B cell (primary cell): ENCODE measurements around the gene PPARG. TPM values are rescaled to one million over a fixed set of nuclear protein-coding genes. Genes with fewer than 3 reads are reported as not detected.

Experiments used
- ATAC-seq: fragments of 200-7000 bp; cut with Tn5 transposase; one replicate; pipeline ENCODE4 v1.10.0; 2021; ENCODE audit warnings: low read depth, mild to moderate bottlenecking, moderate number of reproducible peaks, moderate library complexity
- CTCF ChIA-PET: fragments of 350-600 bp; sonication (Branson Sonifier 250); formaldehyde crosslinking; loops from one replicate; lab custom pipeline; 2021; ENCODE audit warnings: antibody characterized with exemption, inconsistent platforms; lab: Charles Lee
- POLR2A ChIA-PET: fragments of 350-600 bp; sonication (Branson Sonifier 250); formaldehyde crosslinking; loops from one replicate; lab custom pipeline; 2021; ENCODE audit warnings: antibody characterized with exemption; lab: Charles Lee
- DNase-seq: peaks from one replicate; pipeline ENCODE4 v3.0.0; 2013
- H2AFZ ChIP-seq: 2 replicates; pipeline ENCODE4 v1.6.1; 2012; ENCODE audit warnings: mild to moderate bottlenecking, low read depth, low read length; ENCODE audit not compliant: insufficient read depth, poor library complexity, severe bottlenecking
- H3K27ac ChIP-seq, 2 donors: 1 replicate in 1 of 2; 2 replicates in 1 of 2; pipeline ENCODE4 v1.5.1; 2012 to 2013; ENCODE audit warnings: low read length in 2 of 2, mild to moderate bottlenecking in 2 of 2, moderate library complexity in 1 of 2
- H3K27me3 ChIP-seq, 4 experiments: fragments of 200-600 bp in 1 of 4; sonication (generic) in 1 of 4; replicated peaks in 1 of 4; 1 replicate in 2 of 4; 2 replicates in 2 of 4; pipeline versions ENCODE4 v1.6.1 to v1.7.0; 2013 to 2016; ENCODE audit warnings: low read length in 3 of 4, mild to moderate bottlenecking in 2 of 4, mixed read lengths in 1 of 4, moderate library complexity in 1 of 4; ENCODE audit not compliant: insufficient read depth in 4 of 4, control insufficient read depth in 3 of 4; ENCODE audit errors: control extremely low read depth in 1 of 4
- H3K36me3 ChIP-seq, 2 experiments: replicated peaks in 1 of 2; 1 replicate in 1 of 2; 2 replicates in 1 of 2; pipeline versions ENCODE4 v1.6.1 to v1.7.1; 2013; ENCODE audit warnings: low read length in 1 of 2; ENCODE audit not compliant: insufficient read depth in 2 of 2, control insufficient read depth in 1 of 2; ENCODE audit errors: control extremely low read depth in 1 of 2, extremely low read depth in 1 of 2
- H3K4me1 ChIP-seq, 2 donors: fragments of 200-600 bp in 1 of 2; sonication (generic) in 1 of 2; 1 replicate in 1 of 2; 2 replicates in 1 of 2; pipeline versions ENCODE4 v1.5.1 to v1.6.1; 2013 to 2017; ENCODE audit warnings: low read length in 2 of 2; ENCODE audit not compliant: control insufficient read depth in 2 of 2, insufficient read depth in 2 of 2
- H3K4me2 ChIP-seq: replicated peaks from 2 replicates; pipeline ENCODE3; 2012; ENCODE audit warnings: mild to moderate bottlenecking, low read depth, low read length; ENCODE audit not compliant: poor library complexity, severe bottlenecking
- H3K4me3 ChIP-seq, 5 experiments: fragments of 200-600 bp in 1 of 5; sonication (generic) in 1 of 5; 1 replicate in 3 of 5; 2 replicates in 2 of 5; pipeline versions ENCODE4 v1.5.1 to v1.7.0; 2011 to 2016; ENCODE audit warnings: low read length in 4 of 5, mild to moderate bottlenecking in 4 of 5, low read depth in 2 of 5, control low read depth in 1 of 5, moderate library complexity in 1 of 5; ENCODE audit not compliant: insufficient read depth in 1 of 5; ENCODE audit errors: control extremely low read depth in 1 of 5, extremely low read depth in 1 of 5
- H3K79me2 ChIP-seq: fragments of 200-600 bp; sonication (generic); one replicate; pipeline ENCODE4 v1.6.0; 2016; ENCODE audit warnings: low read length; ENCODE audit not compliant: control insufficient read depth, insufficient read depth
- H3K9ac ChIP-seq: fragments of 200-600 bp; sonication (generic); 2 replicates; pipeline ENCODE4 v1.6.1; 2017; ENCODE audit warnings: mild to moderate bottlenecking, low read length, moderate library complexity
- H3K9me3 ChIP-seq, 3 donors: one replicate each; pipeline versions ENCODE4 v1.6.1 to v1.7.1; 2013; ENCODE audit warnings: low read length in 2 of 3; ENCODE audit not compliant: control insufficient read depth in 2 of 3, insufficient read depth in 1 of 3; ENCODE audit errors: control extremely low read depth in 1 of 3
- H4K20me1 ChIP-seq: 2 replicates; pipeline ENCODE4 v1.6.0; 2012; ENCODE audit warnings: mild to moderate bottlenecking, low read length; ENCODE audit not compliant: insufficient read depth, control insufficient read depth, poor library complexity, severe bottlenecking
- H3K27ac Mint-ChIP-seq: one replicate; pipeline ENCODE4 v1.8.0; 2021; ENCODE audit warnings: mixed read lengths
- H3K27me3 Mint-ChIP-seq: one replicate; pipeline ENCODE4 v1.8.0; 2021; ENCODE audit warnings: mixed read lengths
- H3K4me1 Mint-ChIP-seq: one replicate; pipeline ENCODE4 v1.8.0; 2021; ENCODE audit warnings: mixed read lengths
- H3K4me3 Mint-ChIP-seq: one replicate; pipeline ENCODE4 v1.8.0; 2021; ENCODE audit warnings: mixed read lengths
- H3K9me3 Mint-ChIP-seq: one replicate; pipeline ENCODE4 v1.8.0; 2022; ENCODE audit warnings: mixed read lengths; ENCODE audit not compliant: insufficient read depth
- CTCF ChIP-seq: fragments of 200-600 bp; IDR thresholded peaks from one replicate; pipeline ENCODE4 v1.8.0; 2022; ENCODE audit warnings: antibody characterized with exemption, mild to moderate bottlenecking
- EZH2 ChIP-seq: IDR thresholded peaks from 2 replicates; pipeline ENCODE4 v1.6.1; 2012; ENCODE audit warnings: borderline replicate concordance, low read depth, mild to moderate bottlenecking, moderate library complexity, low read length; ENCODE audit not compliant: insufficient read depth, poor library complexity, severe bottlenecking
- WGBS: methylation state at CpG from one replicate; pipeline ENCODE4 v1.1.5; 2013; ENCODE audit warnings: missing lambda C conversion rate; ENCODE audit not compliant: insufficient coverage; 5-methylcytosine and 5-hydroxymethylcytosine counted together
- intact Hi-C: fragments of 100-400 bp; cut with micrococcal nuclease; formaldehyde crosslinking; loops from one replicate; pipeline ENCODE4 v1.10.0; 2022
- polyA plus RNA-seq: library from polyadenylated mRNA; depleted of rRNA; stranded (reverse); fragments of >200 nt; gene quantifications from 2 replicates; pipeline ENCODE4 v1.2.3, GENCODE V29; 2012
- total RNA-seq, 2 donors: library from RNA; stranded (reverse); fragments of 120-200 nt in 1 of 2; gene quantifications; 1 replicate in 1 of 2; 2 replicates in 1 of 2; pipeline versions ENCODE4 v1.2.3 to v1.2.4, GENCODE V29; 2013 to 2022

PPARG gene
- total and polyA plus RNA-seq, 2 donors (not counting 1 experiment from before 2014, with no cell fraction given) = 0.12 to 0.44 TPM

DNA sequence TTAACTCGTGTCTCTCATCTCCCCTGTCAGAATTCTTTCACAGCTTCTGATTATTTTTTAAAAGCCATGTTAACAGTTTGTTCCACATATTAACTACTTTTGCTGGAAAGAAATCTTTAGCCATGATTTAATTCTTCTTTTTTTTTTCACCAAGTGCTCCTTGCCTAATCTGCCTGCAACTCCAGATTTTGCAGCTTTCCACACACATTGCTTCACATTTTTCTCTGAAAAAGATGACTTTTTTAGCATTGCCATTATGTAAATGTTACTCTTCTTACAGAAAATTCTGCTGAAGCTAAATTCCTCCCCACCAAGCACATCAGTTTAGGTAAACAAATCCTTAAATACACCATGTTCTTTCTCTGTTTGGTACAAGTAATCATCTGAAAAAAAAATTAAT, 23.4 kb upstream of the PPARG start:
- no peaks in the 10 kb centered on the region for H3K9me3 Mint-ChIP-seq
- WGBS = 0% methylated on average over 1 of the region's 1 CpG
- Histone ChIP-seq H3K4me2 (no peak overlapping the region), H3K27ac (no peak overlapping the region), H3K4me1 (no peaks in the 10 kb centered on the region), H3K79me2 (no peaks in the 10 kb centered on the region), H3K36me3 (no peaks in the 10 kb centered on the region), H4K20me1 (no peaks in the 10 kb centered on the region), H2AFZ (no peak overlapping the region), H3K4me3 (no peak overlapping the region), H3K27me3 (no peaks in the 10 kb centered on the region), H3K9ac (no peak overlapping the region), H3K9me3 (no peaks in the 10 kb centered on the region)
- ChIA-PET CTCF (no interaction called here), POLR2A (no interaction called here)
- intact Hi-C loops = no loop called here
- no peak for DNase-seq
- ATAC-seq = no peak
- no peak overlapping the region for H3K4me3 Mint-ChIP-seq
- peaks cover 9% of the 10 kb centered on the region for H3K27me3 Mint-ChIP-seq
- TF ChIP-seq EZH2 (no peak), CTCF (no peak)
- no peaks in the 10 kb centered on the region for H3K4me1 Mint-ChIP-seq
- no peak overlapping the region for H3K27ac Mint-ChIP-seq

DNA sequence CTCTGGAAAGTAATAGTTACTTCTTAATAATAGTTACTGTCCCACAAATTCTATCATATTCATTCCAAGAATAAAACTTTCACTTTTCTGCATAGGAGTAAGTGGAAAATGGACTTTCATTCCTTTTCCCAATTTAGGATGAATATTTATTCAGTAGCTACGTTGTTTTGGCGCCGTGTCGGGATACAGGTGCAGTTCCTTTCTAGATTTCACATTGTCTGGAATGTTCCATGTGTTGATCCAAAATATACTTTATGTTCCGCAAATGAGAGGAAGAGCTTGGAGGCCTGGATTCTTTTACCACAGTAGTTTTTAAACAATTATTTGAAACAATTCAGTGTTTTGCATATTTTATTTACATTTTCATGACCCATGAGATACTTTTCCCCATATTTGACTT, 22.8 kb upstream of the PPARG start:
- no peaks in the 10 kb centered on the region for H4K20me1 ChIP-seq
- no CpG with 5 or more reads among the region's 5 CpGs for WGBS
- CTCF ChIA-PET = no interaction called here
- intact Hi-C loops = no loop called here
- no peak overlapping the region for H3K27ac ChIP-seq
- DNase-seq (no peak), ATAC-seq (no peak)
- no peaks in the 10 kb centered on the region for H3K4me1 Mint-ChIP-seq
- no peak overlapping the region for H3K4me3 ChIP-seq
- H3K27ac Mint-ChIP-seq = no peak overlapping the region
- no peak overlapping the region for H3K9ac ChIP-seq
- H3K79me2 ChIP-seq = no peaks in the 10 kb centered on the region
- H3K4me3 Mint-ChIP-seq = no peak overlapping the region
- H3K9me3 ChIP-seq = no peaks in the 10 kb centered on the region
- H2AFZ ChIP-seq = no peak overlapping the region
- H3K27me3 Mint-ChIP-seq = peaks cover 10% of the 10 kb centered on the region
- H3K4me1 ChIP-seq = no peaks in the 10 kb centered on the region
- POLR2A ChIA-PET = no interaction called here
- H3K9me3 Mint-ChIP-seq = no peaks in the 10 kb centered on the region
- no peak for TF ChIP-seq EZH2
- no peak for TF ChIP-seq CTCF
- no peak overlapping the region for H3K4me2 ChIP-seq
- H3K27me3 ChIP-seq = no peaks in the 10 kb centered on the region
- H3K36me3 ChIP-seq = no peaks in the 10 kb centered on the region
